T-helper 1 cell (primary cell): Measurements from ENCODE around the gene GLRA1.
"Not testable (repeated sequence)": the region's sequence is repeated elsewhere in the genome, so short reads cannot be mapped to it uniquely, and the experiment has no call there.

Experiments used
- DNase-seq, 5 donors: peaks; one replicate each; pipeline ENCODE4 v3.0.0-alpha.2; 2012 to 2020

The GLRA1 gene

GRCh38 chr5:151881621-151882225 lies 42.9 kb downstream of the GLRA1 start:
- no peak for DNase-seq

- DNase-seq: no peak
These were observed 44.3 kb downstream of the GLRA1 start for GRCh38 chr5:151880324-151880723.

GRCh38 chr5:151873701-151874100 lies 51.0 kb downstream of the GLRA1 start:
- DNase-seq: no peak

GRCh38 chr5:151872701-151873100 lies 52.0 kb downstream of the GLRA1 start:
- DNase-seq: no peak

GRCh38 chr5:151870820-151871219 lies 53.8 kb downstream of the GLRA1 start:
- no peak for DNase-seq

- DNase-seq: no peak
These were observed 54.4 kb downstream of the GLRA1 start for GRCh38 chr5:151870271-151870670.

- no peak for DNase-seq
These were observed 54.8 kb downstream of the GLRA1 start for GRCh38 chr5:151869843-151870242.

- DNase-seq: peak in 2 of 5 donors; percentile 1 to 29
These were observed 56.2 kb downstream of the GLRA1 start for GRCh38 chr5:151868451-151868850.

- DNase-seq: no peak
These were observed 60.4 kb downstream of the GLRA1 start for GRCh38 chr5:151864061-151864748.

GRCh38 chr5:151863566-151863965 lies 61.1 kb downstream of the GLRA1 start:
- DNase-seq: no peak

GRCh38 chr5:151862811-151863472 lies 61.7 kb downstream of the GLRA1 start:
- DNase-seq: no peak

GRCh38 chr5:151860867-151861266 lies 63.8 kb downstream of the GLRA1 start:
- DNase-seq: not testable (repeated sequence)

GRCh38 chr5:151856861-151857260 lies 67.8 kb downstream of the GLRA1 start:
- DNase-seq: no peak

GRCh38 chr5:151855701-151856100 lies 69.0 kb downstream of the GLRA1 start:
- DNase-seq: no peak

GRCh38 chr5:151847871-151848270 lies 76.8 kb downstream of the GLRA1 start:
- DNase-seq: no peak

GRCh38 chr5:151846765-151847164 lies 77.9 kb downstream of the GLRA1 start:
- no peak for DNase-seq

GRCh38 chr5:151832843-151833242 lies 91.8 kb downstream of the GLRA1 start:
- not testable (repeated sequence) for DNase-seq

- DNase-seq: no peak
These were observed 95.3 kb downstream of the GLRA1 start for GRCh38 chr5:151829370-151829769.

- peak in 4 of 5 donors; percentile 10 to 36 (median 16) for DNase-seq
These were observed 99.2 kb downstream of the GLRA1 start for GRCh38 chr5:151825445-151825844.

GRCh38 chr5:151822141-151822540 lies 102.5 kb downstream of the GLRA1 start:
- DNase-seq: no peak

GRCh38 chr5:151820903-151821302 lies 103.7 kb downstream of the GLRA1 start:
- DNase-seq: no peak

- no peak for DNase-seq
These were observed 104.4 kb downstream of the GLRA1 start for GRCh38 chr5:151820271-151820670.

GRCh38 chr5:151819830-151820229 lies 104.8 kb downstream of the GLRA1 start:
- DNase-seq: no peak

- no peak for DNase-seq
These were observed 109.6 kb downstream of the GLRA1 start for GRCh38 chr5:151815051-151815450.
